GM12874 (cell line): ENCODE results near the gene ALK.

ENCODE experiments used
- TF ChIP-seq, protein P1 (sequence below): IDR thresholded peaks from 2 replicates; pipeline ENCODE4 v1.5.1; 2011; ENCODE audit warnings: low read depth, mild to moderate bottlenecking, control low read depth, low read length, moderate library complexity; ENCODE audit not compliant: insufficient read depth

ALK gene

DNA sequence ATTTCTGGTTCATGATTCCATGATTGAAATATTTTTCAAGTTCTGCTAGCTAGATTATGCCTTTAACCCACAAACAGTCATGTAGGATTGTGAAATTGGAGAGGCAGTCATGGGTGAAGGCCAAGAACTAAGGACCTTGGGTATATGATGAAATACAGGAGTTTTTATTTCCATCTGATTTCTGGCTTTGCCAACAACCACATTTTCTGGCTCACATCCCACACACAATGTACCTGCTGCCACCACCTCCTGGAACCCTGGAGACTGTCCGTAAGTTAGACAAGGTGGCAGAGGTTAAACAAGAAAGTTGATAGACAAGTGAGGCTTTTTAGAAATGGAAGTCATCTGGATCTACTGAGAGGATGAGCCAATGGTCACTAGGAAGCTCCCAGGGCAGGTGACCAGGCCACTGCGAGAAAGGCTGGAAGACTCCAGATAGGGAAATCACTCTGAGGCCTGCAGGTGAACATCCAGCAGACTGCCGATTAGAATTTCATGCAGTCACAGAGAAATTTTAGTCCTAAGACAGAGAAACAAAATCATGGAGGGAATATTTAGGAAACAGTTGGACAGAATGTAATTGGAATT is 402.0 kb downstream of the ALK start:
- TF ChIP-seq, protein P1, sequence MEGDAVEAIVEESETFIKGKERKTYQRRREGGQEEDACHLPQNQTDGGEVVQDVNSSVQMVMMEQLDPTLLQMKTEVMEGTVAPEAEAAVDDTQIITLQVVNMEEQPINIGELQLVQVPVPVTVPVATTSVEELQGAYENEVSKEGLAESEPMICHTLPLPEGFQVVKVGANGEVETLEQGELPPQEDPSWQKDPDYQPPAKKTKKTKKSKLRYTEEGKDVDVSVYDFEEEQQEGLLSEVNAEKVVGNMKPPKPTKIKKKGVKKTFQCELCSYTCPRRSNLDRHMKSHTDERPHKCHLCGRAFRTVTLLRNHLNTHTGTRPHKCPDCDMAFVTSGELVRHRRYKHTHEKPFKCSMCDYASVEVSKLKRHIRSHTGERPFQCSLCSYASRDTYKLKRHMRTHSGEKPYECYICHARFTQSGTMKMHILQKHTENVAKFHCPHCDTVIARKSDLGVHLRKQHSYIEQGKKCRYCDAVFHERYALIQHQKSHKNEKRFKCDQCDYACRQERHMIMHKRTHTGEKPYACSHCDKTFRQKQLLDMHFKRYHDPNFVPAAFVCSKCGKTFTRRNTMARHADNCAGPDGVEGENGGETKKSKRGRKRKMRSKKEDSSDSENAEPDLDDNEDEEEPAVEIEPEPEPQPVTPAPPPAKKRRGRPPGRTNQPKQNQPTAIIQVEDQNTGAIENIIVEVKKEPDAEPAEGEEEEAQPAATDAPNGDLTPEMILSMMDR: no peak

DNA sequence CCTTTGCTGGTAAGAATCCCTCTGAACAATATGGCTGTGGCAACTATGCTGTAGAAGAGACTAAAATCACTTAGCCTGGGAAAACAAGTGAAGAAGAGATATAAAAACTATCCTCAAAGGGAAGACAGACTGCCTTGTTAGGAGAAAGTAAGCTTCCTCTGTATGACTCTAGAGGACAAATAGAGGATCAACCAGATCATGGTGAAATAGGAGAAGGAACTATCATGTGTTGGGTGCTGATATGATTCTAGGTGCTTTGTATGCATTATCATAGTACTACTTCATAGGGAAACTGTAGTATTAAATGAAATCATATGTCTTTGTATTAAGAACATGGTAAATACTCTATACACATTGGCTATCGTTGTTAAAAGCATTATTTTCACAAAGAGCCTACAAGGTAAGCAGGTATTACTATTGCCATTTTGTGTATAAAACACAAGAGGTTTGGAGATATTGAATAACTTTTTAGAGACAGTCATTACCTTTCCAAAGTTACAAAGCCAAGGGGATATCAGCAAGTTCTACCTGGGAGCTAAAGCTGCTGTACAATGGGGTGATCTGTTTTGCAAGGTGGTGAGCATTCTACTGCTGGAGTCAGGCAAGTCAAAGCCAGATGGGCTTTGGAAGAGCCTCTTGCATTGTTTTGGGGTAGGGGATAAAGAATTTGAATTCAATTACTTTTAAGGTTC is 402.6 kb downstream of the ALK start:
- TF ChIP-seq, protein P1: no peak

DNA sequence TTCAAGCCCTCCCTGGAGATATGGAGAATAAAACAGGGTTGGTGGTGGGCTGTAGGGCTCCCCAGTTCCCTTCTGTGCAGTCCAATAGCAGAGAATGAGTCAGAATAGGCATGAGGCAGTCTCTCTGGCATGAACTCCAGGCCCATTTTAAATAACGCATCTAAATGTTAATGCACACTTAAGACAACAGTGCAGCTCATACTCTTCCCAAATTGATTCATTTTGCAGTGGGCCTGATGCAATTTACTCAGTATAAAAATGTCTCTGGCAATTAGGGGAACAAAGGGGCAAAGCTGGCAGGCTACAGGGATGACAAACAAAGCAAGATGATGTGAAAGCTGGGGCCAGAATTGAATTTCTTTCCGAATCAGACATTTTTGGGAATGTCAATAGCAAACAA is 403.4 kb downstream of the ALK start:
- TF ChIP-seq, protein P1: no peak

DNA sequence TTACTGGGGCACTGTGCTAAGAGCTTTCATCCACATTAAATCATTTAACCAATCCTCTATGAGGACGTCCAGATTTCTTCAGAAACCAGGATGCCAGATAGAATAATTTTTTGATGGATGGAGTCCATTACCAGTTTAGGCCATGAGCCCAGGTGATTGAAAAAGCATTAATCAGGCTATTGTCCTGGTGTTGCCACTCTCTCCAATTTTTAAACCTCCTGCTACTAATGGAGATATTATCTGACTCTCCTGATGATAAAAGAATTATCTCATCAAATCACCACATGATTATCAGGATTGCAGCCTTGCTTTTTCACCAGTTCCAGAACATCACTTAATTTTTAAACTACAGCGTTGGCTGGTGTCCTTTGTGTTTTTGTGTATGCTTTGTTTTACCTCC is 404.0 kb downstream of the ALK start:
- TF ChIP-seq, protein P1: no peak

DNA sequence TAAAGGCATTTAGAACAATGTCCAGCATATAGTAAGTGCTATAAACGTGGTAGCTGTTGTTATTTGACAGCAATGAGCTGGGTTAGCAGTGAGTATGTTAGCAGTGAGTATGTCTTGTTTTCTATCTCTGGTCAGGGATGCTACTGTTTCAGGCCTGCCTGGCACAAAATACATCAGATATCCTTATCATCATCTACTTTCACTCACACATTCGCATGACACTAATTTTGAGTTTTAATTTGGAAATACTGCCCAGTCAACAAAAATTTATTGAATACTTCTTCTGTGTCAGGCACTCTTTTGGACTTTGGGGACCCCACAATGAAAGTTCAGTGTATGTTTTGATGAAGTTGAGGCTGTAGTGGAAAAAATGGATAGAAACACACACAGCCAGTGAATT is 404.6 kb downstream of the ALK start:
- TF ChIP-seq, protein P1: no peak

- TF ChIP-seq, protein P1: no peak
These were observed 411.5 kb downstream of the ALK start for GRCh38 chr2:29509878-29510277.

DNA sequence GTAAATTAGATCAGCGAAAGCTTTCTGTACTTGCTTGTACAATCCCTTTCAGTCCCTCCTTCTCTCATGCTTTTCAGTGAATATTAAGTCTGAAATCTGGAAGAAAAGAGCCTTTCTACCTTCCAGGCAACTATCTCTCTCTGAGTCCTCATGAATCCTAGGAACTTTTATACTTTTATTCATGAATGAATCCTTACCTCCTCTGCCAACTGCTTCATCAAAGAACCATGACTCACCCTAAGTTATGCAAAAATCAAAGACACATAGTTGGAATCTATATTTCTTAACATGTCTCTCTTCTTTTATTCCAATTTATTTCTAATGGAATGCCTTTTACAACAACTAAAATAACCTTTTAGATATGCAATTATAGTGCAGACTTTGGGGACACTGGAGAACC is 412.0 kb downstream of the ALK start:
- TF ChIP-seq, protein P1: no peak
